HG03460 (cell line): Measurements from ENCODE around the gene MBTPS1.

Source experiments
- ATAC-seq: cut with Tn5 transposase; IDR thresholded peaks from one replicate; pipeline ENCODE4 v1.9.1; 2021; ENCODE audit not compliant: unreplicated experiment

The MBTPS1 gene

DNA sequence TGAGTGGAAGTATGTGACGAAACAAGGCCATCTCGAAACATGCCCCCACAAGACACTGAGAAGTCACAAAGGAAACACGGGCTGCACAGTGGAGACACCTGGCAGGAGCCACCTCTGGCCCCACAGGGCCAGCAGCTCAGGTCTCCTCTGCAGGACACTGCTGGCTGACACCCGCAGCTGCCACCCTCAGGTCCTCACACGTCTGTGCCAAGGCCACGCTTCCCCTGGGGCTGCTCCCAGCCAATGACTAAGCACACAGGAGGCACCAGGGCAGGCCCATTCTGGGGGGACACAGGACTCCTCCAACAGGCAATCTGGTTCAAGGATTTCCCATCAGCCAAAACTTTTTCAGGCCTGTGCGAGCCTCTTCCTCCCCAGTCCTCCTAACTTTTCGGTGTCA, 36.4 kb downstream of the MBTPS1 start:
- ATAC-seq: no peak

DNA sequence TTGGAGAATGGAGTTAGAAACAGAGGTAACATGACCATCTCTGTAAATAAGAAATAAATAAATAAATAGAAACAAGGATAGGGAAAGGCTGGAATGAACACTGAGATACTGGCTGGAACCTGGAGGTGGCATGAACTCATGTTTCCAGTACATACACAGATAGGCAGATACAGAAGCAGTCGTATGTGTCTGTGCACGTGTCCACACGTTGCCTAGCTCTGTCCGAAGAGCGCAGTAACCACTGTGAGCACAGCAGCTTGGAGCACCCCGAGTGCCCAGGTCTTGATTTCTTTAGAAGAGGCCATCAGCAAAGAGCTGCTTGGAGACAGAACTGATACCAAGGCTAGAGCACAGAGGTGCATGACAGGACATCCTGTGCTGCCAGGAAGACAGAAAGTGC, 37.1 kb downstream of the MBTPS1 start:
- no peak for ATAC-seq

DNA sequence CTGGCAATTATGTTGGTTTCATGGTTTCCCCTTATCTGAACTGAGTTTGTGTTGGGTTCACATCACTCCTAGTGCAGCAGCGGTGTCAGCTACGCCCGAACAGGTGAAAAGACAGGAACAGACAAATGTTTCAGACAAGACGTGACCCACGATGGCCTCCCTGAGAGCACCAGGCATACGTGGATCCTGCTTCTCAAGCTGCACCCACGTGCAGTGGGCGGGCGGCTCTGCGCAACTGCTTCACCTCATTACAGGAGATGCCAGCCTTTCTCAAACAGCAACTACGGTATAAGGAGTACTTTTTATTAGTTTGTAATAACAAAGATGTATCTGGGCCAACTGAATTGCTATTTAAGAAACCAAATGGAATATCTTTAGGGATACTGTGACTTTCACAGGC, 41.4 kb downstream of the MBTPS1 start:
- no peak for ATAC-seq

DNA sequence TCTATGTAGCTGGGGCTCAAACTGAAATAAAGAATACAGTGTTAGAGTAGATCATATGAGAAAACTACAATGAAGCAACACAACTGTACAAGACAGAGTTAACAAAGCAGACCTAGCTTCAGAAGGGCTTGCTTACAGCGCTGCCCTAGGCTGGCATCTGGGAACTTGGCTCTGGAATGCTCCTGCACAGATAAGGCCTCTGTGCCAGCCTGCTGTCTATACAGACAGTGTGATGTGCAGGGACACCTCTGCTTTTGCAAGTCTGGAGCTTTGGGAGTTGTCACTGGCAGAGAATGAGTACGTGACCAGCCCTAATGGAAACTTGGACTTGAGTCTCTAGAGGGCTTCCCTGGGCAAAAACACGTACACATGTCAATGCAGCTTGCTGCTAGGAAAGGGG, 42.0 kb downstream of the MBTPS1 start:
- ATAC-seq: no peak

DNA sequence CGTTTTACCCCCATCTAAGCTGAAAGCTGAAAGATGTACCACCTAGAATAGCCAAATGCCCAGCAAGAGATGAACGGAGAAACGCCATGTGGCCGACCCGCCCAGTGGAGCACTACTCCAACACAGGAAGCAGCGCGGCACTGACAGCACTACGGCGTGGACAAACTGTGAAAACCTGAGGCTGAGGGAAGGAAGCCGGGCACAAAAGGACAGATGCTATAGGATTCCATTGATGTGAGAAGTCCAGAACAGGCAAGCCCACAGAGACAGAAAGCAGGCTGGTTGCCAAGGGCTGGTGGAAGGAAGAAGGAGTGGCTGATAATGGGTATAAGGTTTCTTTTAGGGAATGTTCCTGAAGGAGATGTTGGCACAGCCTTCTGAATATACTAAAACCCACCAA, 44.7 kb downstream of the MBTPS1 start:
- ATAC-seq: no peak

DNA sequence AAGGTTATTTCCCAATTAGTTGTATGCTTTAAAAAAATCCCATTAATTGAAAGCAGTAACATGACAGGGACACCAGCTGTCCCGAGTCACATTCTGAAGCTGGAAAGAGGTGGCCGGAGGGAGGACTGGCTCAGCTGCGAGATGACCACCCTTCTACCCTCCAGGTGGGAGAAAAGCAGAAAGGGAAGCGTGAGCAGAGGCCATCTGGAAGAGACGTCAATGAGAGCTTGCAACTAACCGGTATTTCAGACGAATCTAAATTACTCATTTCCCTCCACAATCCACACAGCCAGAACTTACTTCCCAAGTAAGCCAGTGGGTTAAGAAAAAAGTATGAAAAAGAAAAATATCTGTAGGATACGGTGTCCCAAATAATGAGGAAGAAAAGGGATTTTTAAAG, 45.6 kb downstream of the MBTPS1 start:
- no peak for ATAC-seq

DNA sequence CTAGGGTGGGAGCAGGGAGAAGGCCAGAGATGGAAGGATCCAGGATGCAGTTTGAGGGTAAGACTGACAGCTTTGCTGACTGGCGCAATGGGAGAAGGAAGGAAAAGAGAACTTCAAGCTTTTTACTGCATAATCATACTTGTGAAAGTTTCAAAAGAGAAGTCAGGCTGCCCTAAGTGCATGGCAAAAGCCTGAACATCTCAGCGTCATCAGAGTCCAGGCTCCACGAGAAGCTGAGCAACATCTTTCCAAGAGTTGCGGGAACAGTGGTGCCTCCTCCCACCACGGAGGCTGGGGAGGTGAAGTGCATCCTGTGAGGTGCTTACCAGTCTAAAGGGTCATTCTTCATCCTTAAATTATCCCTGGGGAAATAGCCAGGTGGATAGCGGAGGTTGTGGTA, 47.2 kb downstream of the MBTPS1 start:
- no peak for ATAC-seq

DNA sequence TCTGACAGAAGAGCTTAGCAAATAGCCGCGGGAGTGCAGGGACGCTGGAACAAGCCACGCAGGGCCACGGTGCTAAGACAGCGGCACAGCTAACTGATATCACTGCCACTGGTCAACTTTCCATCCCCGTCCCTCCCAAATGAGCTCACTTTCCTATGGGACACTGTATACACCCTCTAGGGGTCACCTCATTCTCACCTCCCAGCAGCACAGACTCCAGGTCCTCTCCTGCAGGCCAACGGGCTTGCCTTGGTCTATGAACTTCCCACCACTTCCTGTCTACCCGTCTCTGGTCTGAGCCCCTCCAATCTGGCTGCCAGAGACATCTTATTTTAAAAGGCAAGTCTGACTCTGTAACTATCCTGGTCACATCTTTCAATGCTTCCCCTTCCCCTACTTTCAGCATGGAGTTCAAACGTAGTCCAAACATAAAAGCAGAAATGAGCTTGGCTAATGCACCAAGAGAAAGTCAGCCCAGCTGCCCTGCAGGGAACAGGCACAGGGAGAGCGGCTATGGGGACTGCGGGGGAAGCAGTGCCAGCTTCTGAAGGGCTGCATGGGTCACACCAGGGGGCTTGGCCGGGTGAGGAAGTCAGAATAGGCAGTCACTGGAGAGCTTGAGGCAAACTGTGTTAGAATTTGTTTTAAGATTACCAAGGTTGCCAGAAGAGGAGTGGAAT, 47.8 kb downstream of the MBTPS1 start:
- no peak for ATAC-seq

DNA sequence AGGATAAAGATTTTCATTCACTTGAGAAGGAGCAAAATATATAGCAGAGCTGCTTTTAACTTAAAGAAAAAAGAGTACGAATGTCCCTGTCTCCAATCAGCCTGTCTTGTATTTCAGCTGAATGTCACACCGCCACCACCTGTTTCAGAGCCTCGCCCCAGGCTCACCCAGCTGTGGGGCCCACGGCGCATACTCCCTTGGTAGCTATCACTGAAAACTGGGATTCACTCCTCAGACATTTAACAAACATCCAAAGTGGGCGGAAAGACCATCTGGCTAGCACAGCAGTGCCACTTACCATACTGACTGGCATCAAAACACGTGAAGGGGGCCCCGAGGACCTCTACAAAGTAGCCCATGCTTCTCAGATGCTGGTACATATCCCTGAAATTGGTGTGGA, 48.7 kb downstream of the MBTPS1 start:
- no peak for ATAC-seq

DNA sequence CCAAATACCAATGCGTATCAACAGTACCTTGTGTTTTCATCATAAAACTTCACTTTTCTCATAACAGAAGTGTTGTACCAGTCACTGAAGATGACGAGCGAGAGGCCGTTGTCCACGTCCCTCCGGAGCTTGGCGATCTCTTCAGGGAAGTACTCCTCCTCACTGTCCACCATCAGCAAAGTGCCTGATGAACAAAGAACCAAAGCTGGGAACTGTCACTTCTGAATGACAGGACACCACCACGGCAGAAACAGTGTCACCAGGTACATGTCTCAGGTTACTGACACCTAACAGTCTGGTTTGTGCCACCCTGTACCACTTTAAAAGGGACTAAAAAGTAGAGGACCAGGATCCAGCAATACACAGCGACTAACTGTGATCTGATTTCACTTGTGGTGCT, 49.1 kb downstream of the MBTPS1 start:
- no peak for ATAC-seq

DNA sequence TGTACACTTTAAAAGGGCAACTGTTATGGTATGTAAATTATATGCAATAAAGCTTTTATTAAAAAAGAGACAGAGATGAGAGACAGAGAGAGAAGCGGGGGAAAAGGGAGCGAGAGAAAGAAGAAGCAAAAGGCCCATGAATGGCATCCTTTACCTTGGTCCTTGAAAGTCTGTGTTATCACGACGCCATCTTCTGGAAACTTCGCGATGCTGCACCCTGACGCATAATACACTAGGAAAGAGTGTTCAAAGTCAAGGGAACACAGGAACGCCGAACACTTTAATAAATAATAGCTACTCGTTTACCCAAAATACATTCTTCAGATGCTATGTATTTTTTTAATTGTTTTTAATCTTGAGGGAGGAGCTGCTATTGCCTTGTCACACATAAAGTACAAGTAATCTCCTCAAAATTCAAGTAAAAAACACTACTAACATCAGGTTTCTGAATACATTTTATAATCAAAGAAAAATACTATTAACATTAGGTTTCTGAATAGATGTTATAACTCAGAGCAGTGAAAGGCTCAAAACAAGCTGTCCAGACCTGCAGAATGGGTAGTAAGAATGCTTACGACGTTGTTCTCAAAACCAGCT, 51.1 kb downstream of the MBTPS1 start:
- no peak for ATAC-seq

DNA sequence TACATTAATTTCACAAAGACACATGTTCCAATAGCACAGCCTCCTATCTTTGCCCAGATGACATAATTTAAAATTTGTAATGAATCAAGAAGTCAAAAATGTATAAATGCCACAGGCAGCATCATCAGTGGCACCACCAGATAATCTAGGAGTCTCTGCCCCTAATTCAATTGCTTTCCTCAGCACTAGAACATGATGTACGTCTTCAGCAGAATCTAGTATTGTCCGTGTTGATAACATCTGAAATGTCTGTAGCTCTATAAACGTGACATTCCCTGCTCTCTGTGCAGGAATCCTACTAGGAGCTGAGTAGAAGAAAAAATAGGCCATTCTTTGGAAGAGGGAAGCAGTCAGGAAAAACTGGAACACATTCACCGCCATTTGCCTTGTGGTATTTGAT, 52.8 kb downstream of the MBTPS1 start:
- no peak for ATAC-seq

DNA sequence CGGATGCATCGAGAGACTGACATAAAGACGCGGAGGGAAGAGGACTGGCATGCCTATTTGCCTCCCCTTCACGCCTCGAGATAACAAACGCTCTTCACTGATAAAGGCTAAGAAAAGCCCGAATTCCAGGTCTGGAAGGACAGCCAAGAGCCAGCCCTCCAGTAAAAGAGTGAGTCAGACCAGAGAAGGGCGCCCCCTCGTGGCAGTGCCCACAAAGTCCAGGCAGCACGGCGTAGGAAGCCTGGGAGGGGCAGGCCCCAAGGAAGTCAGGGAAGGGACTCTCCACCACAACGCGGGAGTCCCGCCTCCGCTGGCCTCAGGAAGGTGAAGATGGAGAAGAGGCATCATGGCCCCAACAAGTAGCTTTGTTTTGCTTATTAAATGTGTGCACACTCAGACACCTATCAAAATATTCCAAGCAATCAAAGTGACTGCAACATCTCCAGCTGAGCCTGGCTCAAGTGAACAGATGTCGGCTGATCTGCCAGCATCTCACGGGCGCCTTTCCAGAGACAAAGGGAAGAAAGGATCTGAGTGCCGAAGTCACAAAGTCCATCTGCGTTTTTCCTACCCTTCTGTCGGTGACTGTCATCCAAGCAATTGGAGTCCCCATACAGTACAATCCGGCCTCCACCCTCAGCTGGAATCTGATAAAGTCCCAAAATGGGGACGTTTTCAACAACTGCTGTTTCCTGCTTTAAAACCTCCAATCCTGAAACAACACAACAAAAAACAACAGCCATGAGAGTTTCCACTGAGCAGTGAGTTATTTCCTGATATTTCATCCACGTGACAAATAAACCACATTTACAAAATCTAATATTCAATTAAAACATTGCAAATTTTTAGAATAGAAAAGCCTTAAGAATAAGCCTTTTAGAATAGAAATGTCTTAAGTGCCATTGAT, 53.8 kb downstream of the MBTPS1 start:
- ATAC-seq: no peak

DNA sequence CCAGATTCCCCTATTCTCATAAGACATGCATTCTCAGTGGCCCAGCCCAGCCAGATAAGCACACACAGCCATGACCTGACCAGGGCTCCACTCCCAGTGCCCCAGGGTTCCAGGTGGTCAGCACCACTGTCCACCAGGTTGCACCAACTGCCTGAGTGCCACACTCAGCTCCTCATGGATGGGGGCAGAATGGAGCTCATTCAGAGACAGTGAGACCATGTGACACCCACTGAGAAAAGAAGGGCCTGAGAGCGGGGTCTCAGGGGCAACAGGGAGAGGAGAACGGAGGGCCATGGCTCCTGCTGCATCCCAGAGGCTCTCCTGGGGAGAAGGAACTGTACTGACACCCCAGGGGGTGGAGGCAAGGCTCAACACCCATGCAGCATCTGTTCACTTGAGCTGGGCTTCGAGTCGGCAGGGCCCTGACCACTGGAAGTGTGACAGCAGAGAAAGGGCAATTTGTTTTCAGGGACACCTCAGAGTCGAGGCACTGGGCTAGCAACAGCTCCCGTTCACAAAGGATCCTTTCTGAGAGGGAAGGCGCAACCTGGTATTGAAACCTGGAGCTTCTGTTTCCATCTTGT, 55.4 kb downstream of the MBTPS1 start:
- no peak for ATAC-seq

DNA sequence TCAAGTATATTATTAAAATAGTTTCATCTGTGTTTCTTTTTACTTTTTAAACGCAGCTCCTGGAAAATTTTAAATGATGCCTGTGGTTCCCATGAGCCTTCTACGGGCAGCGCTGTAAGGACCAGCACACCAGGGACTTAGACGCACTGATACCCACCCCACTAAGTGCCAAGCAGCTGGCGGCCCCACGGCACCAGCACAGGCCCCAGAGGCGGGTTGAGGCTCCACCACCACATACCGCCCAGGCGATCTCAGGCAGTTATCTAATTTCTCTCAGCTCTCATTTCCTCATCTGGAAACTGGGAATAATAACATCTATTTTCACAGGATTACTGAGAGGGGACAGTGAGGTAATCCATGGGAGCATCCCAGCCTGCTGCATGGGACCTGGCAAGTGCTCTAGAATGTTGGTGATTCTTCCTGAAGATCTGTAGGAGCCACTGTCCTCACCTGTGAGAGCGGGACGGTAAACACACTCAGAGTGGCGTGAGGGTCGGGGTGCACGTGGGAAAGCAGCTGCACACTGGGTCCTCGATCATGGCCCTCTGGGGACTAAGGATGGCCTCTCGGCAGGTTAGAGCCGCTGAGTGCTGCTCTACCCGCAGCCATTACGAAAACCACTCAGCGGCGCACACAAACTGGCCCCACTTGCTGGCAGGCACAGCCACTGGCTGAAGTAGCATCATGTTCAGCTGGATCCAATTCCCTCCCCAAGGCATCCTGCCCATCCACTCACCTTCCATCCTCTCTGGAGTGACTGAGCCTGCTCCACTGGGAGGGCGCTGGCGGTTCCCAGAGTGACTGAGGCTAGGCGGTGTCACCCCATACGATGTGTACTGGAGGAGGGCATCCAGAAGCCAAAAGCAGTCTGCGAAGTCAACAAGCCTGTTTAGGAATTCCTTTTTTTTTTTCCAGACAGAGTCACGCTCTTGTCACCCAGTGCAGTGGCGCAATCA, 56.5 kb downstream of the MBTPS1 start:
- ATAC-seq: no peak

DNA sequence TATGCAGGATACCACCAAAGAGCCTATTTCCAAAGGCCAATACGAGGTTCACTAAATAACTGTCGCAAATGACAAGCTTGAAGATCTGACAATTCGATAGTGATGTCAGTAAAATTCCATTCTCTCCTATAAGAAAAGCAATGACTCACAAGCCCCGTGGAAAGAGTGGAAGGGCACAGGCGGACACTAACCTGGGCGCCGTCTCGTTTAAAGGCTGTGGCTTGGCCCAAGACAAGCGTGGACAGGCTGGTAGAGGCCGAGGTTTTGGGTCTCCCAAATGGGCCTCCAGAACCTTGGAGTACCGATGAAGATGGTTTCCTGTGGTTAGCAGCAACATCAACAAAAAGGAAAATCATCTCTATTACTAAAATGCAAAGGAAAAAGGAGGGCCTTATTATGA, 57.6 kb downstream of the MBTPS1 start:
- no peak for ATAC-seq

DNA sequence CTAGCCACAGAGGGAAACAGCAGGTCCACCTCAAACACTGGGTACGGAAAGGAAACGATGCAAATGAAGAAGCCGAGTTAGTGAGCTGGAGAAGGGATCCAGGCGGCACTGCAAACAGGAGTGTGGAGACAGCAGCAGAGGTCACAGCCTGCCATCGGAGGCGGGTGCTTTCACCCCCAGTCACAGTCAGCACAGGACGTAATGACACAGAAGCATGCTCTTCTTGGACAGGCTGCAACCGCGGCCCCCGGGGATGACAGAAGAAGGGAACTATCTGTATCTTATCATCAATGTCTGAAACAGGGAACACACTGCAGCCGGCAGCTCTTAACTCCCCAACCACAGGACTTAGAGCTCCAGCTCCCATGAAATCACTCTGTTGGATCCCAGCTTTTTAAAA, 58.1 kb downstream of the MBTPS1 start:
- ATAC-seq: no peak

DNA sequence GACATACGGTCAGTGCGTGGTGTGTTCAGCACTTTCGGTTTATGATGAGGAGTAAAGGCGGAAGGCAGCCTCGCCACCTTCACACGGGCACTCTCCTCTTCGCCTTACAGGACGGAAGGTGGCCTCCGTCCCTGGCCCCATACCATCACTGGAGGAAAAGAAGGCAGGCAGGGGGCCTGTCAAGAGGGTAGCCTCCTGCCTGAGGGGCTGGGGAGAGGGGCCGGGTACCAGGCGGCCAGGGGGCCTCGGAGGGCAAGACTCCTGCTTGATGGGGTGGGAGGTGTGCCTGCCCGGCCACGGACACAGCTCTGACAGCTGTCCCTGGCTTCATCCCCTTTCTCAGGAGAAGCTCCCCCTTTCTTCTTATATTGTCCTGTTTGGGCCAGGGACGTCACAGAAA, 58.5 kb downstream of the MBTPS1 start:
- ATAC-seq: no peak

DNA sequence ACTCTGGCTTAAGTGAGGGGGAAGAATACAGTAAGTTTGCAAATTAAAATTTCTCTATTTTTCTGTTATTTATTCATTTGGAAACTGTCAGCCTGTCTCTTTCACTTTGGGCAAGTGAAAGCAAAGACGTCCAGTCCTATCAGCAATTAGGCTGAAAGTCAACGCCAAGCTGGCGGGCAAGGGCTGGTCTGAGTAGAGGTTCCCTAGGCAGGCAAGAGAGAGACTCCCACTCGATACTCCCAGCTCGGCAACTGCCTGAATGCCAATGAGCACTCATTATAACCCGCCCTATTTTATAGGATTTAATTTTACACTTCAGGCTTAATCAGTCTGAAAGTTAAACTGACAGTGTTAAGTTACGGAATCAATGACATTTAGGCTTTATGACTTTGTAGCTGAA, 59.8 kb downstream of the MBTPS1 start:
- ATAC-seq: no peak

DNA sequence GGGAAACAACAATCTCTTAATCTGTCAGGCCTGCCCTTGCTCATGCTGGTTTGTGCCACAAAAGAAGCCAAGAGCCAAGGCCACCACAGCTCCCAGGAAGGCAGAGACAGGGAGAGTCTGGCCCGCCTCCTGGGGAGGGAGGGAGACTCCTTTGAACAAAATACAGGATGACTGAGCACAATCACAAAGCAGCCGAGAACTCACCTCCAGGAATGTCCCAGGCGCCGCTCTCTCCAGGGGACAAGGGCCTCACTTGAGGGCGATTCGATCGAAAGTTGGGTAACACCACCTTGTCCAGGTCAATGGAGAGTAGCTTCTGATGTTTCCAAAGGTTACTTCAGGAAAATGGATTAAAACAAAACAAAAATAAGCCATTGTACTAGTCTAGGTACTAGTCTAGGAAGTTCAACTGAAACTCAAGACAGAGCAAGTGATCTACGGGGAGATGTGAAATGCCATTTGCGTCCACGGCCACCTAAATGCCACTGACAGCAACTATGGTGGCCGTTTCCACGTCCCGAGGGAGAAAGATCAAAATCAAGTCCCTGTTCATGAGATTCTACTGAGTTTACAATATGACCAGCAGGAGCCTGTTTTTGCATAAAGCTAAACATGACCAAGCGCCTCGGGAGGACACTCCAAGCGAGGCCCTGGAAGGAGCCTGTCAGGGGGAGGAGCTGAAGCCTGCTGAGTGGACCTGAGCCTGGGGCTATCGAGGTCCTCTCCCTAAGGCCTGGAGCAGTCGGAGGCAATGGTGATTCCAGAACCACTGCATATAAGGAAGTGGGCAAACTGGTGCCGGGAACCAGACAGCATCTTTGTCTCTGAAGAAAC, 60.7 kb downstream of the MBTPS1 start:
- ATAC-seq: no peak
